HG03095 (cell line): ENCODE data around the gene SLC9A8.
"Not testable (repeated sequence)": the region's sequence is repeated elsewhere in the genome, so short reads cannot be mapped to it uniquely, and the experiment has no call there.

Experiments
- ATAC-seq: cut with Tn5 transposase; IDR thresholded peaks from one replicate; pipeline ENCODE4 v1.9.1; 2021; ENCODE audit warnings: moderate library complexity; ENCODE audit not compliant: unreplicated experiment

Gene SLC9A8, protein sequence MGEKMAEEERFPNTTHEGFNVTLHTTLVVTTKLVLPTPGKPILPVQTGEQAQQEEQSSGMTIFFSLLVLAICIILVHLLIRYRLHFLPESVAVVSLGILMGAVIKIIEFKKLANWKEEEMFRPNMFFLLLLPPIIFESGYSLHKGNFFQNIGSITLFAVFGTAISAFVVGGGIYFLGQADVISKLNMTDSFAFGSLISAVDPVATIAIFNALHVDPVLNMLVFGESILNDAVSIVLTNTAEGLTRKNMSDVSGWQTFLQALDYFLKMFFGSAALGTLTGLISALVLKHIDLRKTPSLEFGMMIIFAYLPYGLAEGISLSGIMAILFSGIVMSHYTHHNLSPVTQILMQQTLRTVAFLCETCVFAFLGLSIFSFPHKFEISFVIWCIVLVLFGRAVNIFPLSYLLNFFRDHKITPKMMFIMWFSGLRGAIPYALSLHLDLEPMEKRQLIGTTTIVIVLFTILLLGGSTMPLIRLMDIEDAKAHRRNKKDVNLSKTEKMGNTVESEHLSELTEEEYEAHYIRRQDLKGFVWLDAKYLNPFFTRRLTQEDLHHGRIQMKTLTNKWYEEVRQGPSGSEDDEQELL

DNA sequence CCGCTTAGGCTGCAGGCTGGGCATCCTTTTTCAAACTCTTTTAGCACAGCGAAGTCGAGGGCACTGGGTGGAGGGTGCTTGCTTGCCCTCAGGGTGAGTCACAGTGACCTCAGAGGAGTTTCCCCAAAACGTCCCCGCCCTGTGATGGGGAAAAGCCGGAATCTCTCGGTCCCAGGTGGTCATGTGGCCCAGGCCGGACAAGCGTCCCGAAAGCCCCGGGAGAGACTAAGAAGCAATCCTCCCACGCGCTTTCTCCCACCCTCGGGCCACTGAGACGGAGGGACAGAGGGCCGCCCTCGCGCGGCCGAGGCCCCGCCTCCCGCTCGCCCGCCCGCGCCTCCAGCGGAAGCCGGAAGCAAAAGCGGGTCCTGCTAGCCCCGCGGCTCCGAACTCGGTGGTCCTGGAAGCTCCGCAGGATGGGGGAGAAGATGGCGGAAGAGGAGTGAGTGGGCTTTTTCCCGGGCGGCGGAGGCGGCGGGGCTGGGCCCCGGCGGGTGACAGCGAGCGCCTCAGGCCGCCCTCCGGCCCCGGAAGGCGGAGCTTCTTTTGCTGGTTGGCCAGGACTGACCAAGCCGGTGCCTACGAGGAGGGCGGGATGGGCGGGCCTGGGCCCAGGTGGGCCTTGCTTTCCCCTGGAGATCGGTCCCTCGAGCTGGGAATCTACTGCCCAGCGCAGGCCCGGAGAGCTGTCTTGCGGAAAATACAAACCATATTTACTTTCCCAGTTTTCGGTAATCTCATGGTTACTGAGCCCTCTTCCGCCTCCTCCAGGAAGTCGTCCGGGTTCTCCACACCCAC is at the start of gene SLC9A8:
TSS of gene SLC9A8 (plus strand) at position 322 of the 798 bp plus-strand sequence. CDS start at position 417, 95 bp downstream.
- peak; percentile 77 for ATAC-seq

DNA sequence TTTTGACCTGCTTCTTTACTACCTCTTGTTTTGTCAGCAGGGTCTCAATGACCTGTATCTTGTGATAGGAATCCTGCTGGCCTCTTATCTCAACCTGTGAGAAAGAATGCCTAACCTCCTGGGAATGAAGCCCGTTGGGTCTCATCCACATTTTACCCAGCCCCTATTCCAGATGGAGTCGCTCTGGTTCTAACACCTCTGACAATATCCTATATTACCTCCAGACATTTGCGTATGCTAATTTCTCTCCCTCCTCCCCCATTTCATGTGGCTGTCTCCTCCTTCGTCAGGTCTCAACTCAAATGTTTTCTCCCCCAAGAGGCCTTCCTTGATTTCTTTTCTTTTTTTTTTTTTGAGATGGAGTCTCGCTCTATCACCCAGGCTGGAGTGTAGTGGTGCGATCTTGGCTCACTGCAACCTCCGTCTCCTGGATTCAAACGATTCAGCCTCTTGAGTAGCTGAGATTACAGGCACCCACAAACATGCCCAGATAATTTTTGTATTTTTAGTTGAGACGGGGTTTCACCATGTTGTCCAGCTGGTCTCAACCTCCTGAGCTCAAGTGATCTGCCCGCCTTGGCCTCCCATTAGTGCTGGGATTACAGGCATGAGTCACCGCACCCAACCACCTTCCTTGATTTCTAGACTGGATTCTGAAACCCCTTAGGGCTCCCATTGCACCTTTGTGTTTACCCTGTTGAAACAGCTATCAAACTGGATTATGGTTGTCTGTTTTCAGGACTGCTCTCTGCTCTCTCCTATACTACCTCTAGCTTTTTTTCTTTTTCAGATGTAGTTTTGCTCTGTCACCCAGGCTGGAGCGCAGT is 49.5 kb upstream of the SLC9A8 start:
- ATAC-seq = no peak

DNA sequence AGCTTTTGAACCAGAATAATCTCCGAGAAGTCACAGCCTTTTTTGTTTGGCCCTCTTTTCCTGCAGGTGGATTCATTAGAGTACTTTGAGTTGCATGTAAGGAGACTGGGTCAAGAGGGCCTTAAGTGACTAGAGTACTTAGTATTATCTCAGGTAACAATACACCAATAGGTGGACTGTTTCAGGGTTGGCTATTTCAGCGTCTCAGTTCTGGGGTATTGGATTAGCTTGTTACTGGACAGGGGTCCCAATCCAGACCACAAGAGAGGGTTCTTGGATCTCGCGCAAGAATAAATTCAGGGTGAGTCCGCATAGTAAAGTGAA is 47.3 kb upstream of the SLC9A8 start:
- ATAC-seq = no peak

DNA sequence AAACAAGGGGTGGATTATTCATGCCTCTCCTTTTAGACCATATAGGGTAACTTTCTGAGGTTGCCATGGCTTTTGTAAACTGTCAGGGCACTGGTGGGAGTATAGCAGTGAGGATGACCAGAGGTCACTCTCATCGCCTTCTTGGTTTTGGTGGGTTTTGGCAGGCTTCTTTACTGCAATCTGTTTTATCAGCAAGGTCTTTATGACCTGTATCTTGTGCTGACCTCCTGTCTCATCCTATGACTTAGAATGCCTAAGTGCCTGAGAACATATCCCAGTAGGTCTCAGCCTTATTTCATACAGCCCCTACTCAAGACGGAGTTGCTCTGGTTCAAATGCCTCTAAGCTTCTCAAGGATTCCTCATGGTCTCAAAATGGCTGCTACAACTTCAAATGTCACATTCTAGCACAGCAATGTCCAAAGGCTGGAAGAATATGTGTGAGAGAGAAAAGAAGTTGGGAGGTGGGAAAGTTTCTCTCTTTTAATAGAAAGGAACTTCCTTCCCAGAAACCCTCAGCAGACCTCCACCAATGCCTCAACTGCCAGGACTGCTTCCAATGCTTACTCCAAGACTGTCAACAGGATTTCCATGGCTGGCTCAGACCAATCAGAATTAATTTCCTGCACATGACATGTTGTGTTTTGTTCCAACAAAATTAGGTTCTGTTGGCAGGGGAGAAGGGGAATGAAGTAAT is 46.6 kb upstream of the SLC9A8 start:
- no peak for ATAC-seq

DNA sequence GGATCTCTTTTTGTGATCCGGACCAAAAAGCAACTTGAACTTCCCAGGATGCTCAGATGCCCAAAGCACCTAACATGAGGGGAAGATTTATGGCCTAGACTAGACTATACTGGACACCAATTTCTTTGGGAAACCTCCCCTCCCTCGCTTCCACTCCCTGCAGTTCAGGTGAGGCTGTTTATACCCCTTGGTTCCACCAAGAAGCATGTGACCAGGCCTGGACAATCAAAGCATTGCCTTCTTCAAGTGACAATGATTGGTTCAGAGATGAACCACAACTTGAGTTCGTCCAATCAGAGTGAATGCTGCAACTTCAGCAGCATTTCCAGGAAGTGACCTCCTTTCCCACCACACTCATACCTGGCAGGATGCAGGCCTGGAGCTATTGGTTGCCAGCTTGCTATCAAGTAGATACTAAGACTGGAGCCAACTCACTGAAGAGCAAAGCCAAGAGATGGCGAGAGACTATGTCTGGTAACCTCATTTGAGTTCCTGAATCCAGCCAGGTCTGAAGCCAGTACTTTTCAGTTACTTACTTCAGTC is 45.6 kb upstream of the SLC9A8 start:
- ATAC-seq = no peak

DNA sequence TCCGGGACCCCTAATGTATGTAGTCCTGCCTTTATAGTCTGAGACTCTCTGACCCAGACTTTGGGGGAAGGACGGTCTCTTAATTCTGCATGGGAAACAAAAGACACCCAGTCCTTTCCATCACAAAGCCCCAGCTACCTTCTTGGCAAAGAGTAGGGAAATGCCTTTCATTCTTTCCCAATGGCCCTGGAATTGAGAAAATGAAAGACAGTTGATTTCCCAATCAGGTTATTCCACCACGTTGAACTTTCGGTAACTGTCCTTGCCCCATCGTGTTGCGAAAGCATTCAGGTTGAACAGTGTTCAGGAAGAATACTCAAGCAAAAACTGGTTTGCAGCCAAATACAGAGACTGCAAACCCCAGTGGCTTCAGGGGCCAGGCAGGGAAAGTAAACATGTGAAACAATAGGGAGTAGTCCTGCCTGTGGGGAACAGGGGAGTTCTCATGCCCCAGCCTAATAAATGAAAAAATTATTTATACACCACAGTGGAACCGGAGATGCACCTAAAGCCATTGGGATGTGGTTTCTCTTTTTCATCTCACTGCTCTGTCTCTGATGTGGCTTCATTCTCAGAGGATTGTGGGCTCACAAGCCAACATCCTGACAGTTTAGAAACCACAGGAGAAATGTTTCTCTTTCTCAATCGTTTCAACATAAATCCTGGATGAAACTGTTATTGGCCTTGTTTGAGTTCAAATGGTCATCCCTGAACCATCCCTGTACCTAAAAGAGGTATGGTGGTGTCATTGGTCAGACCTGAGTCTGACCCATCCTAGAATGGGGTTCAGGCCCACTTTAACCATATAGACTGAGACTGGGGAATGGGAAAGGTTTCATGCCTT is 44.2 kb upstream of the SLC9A8 start:
- ATAC-seq = no peak

DNA sequence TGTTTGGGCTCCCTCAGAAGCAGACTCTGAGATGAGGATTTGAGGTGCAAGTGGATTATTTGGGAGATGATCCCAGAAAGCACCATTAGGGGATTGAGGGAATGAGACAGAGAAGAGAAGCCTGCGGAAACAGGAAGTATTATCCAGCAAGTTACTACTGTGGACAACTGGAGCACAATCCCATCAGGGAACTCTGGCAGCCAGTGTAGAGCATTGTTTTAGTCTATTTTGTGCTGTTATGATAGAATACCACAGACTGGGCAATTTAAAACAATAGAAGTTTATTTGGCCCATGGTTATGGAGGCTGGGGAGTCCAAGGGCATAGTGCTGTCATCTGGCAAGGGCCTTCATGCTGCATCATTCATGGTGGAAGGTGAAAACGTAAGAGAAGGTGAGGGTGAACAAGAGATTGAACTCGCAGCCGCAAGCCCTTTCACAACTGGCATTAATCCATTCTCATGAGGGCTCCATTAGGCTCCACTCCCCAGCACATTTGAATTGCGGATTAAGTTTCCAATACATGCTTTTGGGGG is 43.5 kb upstream of the SLC9A8 start:
- ATAC-seq = no peak

DNA sequence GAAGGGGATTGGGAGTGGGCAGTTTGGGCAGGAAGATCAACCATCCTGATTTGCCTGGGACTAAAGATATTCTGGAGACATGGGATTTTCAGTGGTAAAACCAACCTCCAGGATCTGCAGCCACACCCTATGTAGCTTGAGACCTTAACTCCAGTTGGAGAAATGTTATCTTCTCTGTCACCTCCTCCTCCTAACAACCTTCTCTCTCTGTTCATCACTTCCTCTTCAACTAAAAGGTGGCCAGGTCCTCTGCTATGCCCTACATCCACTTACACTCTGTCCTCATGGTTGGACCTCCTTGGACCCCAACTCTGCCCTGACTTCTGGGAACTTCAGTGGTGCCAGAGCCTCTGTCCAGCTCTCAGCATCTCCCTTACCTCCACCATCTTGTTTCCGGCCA is 42.0 kb upstream of the SLC9A8 start:
- no peak for ATAC-seq

DNA sequence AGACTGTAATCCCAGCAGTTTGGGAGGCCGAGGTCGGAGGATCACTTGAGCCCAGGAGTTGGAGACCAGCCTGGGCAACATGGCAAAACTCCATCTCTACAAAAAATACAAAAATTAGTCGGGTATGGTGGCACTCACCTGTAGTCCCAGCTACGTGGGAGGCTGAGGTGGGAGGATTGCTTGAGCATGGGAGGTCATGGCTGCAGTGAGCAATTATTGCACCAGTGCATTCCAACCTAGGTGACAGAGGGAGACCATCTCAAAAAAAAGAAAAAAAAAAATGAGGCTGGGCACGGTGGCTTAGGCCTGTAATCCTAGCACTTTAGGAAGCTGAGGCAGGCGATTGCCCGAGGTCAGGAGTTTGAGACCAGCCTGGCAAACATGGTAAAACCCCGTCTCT is 38.4 kb upstream of the SLC9A8 start:
- ATAC-seq = not testable (repeated sequence)

DNA sequence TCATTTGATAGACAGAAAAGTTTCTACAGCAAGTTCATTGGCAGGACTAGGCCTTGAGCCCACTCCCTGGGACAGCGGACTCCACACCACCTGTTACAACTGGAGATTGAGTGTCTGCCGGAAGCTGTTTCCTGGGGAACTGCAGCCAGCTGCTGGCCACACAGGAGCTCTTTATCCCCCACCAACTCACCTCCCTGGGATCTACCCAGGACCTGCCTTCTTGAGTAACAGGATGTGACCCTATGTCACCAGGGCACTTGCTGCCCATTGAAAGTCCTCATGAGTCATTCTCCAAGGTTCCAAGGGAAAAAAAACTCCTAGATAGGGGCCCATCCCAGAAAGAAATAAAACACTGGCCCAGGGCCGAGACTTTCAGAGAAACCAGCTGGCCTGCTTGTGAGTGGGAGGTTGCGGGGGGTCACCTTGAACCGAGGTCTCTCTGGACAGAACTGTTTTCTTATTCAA is 37.4 kb upstream of the SLC9A8 start:
- ATAC-seq = no peak

DNA sequence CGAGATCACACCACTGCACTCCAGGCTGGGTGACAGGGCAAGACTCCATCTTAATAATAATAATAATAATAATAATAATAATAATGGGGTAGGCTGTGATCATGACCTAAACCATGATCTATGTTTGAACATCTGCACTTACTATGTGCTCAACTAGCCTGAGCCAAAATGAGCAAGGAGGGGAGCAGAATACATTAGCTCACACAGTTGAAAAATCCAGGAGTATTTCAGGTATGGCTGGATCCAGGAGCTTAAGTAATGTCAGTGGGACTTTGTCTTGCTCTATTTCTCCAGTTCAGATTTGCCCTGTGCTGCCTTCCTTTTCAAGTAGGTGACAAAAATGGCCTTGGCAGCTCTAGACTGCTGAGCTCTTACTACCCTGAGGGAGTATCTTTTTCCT is 32.7 kb upstream of the SLC9A8 start:
- ATAC-seq = no peak

DNA sequence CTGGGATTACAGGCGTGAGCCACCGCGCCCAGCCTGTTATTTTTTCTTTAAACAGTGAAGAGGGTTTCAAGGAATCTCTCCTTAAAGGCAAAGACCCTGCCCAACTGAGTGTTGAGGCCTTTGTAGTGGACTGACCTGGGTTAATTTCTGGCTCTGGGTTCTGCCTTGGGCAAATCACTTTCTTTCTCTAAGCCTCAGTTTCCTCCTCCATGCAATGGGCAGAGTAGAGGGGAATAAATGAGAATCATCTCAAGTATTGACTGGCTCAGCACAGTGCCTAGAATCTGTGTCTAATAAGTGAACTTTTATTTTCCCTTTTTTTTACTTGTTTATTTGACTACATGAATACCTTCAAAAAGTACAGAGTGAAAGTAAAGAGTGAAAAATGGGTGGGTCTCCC is 31.0 kb upstream of the SLC9A8 start:
- ATAC-seq = no peak

DNA sequence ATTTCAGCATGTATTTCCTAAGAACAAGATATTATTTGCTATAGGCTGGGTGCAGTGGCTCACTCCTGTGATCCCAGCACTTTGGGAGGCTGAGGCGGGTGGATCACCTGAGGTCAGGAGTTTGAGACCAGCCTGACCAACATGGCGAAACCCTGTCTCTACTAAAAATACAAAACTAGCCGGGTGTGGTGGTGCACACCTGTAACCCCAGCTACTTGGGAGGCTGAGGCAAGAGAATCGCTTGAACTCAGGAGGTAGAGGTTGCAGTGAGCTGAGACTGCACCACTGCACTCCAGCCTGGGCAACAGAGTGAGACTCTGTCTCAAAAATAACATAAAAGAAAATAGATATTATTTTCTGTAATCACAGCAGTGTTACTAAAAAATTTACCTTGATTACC is 30.2 kb upstream of the SLC9A8 start:
- ATAC-seq = not testable (repeated sequence)

DNA sequence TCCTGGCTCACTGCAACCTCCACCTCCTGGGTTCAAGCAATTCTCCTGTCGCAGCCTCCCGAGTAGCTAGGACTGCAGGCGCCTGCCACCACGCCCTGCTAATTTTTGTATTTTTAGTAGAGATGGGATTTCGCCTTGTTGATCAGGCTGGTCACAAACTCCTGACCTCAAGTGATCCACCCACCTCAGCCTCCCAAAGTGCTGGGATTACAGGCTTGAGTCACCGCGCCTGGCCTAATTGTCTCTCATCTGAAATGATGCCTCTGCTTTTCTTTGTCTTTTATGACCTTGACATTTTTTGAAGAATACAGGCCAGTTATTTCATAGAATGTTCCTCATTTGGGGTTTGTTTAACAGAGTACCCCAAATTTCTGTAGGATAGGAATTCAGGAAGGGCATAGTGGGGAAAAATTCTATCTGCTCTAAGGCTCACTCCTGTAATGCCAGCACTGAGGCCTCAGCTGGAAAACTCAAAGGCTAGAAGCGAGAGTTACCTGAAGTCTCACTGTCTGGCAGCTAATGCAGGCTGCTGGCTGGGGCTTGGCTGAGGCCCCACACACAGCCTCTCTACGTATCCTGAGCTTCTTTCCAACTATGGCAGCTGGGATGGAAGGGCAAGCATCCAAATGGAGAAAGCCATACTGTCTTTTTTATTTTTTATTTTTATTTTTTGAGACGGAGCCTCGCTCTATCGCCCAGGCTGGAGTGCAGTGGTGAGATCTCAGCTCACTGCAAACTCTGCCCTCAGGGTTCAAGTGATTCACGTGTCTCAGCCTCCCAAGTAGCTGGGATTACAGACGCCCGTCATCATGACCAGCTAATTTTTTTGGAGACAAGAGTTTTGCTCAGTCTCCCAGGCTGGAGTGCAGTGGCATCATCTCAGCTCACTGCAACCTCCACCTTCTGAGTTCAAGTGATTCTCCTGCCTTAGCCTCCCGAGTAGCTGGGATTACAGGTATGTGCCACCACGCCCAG is 29.3 kb upstream of the SLC9A8 start:
- not testable (repeated sequence) for ATAC-seq

DNA sequence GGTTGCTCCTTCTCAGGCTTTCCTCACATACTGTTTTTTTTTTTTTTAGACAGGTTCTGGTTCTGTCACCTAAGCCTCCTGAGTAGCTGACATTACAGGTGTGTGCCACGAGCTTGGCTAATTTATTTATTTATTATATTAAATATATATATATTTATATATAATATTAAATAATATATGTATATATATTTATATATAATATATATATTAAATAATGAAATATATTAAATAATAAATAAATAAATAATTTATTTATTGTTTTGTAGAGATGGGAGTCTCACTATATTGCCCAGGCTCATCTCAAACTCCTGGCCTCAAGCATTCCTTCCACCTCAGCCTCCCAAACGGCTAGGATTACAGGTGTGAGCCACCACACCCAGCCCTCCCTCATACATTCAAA is 28.3 kb upstream of the SLC9A8 start:
- no peak for ATAC-seq

DNA sequence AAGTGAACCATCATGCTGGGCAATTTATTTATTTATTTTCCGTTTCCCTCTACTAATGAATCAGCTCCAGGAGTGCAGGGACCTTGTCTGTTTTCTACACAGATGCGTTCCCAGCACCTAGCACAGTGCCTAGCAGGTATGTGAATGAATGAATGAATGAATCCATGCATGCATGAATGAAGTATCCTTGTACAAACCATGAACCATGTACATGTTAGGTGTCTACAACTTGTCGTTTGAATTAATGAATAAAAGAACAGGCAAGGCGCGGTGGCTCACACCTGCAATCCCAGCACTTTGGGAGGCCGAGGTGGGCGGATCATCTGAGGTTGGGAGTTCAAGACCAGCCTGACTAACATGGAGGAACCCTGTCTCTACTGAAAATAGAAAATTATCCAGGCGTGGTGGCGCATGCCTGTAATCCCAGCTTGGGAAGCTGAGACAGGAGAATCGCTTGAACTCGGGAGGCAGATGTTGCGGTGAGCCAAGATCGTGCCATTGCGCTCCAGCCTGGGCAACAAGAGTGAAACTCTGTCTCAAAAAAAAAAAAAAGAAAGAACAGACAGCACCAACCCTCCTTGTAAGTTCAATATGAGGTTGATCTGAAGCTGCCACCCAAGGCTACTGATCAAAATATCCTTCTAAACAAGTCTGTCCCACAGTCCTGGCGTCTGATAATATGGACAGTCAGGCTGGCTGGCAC is 27.3 kb upstream of the SLC9A8 start:
- peak; percentile 24 for ATAC-seq

DNA sequence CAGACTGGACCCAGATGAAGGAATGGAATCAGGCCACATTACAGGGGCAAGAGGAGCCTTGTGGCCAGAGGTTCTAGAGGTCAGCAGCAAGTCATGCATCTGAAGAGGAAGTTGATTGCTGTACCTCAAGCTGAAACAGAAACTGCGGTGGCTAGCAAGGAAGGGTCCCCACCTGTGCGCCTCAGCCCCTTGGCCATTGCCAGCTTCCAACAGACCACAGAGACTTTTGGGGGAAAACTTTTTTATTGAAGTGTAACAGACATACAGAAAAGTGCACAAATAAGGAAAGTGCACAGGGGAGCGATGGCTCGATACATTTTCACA is 26.8 kb upstream of the SLC9A8 start:
- ATAC-seq = peak; percentile 80
